ENCODE data around the gene SERPINB6. TPM values are rescaled to one million over a fixed set of nuclear protein-coding genes. Genes with fewer than 3 reads are reported as not detected.
"Not testable (repeated sequence)": the region's sequence is repeated elsewhere in the genome, so short reads cannot be mapped to it uniquely, and the experiment has no call there.

The SERPINB6 gene
- polyA plus RNA-seq, 1 donor (not counting 4 experiments of a cell fraction or from before 2014, with no cell fraction given) = 66.4 TPM

DNA sequence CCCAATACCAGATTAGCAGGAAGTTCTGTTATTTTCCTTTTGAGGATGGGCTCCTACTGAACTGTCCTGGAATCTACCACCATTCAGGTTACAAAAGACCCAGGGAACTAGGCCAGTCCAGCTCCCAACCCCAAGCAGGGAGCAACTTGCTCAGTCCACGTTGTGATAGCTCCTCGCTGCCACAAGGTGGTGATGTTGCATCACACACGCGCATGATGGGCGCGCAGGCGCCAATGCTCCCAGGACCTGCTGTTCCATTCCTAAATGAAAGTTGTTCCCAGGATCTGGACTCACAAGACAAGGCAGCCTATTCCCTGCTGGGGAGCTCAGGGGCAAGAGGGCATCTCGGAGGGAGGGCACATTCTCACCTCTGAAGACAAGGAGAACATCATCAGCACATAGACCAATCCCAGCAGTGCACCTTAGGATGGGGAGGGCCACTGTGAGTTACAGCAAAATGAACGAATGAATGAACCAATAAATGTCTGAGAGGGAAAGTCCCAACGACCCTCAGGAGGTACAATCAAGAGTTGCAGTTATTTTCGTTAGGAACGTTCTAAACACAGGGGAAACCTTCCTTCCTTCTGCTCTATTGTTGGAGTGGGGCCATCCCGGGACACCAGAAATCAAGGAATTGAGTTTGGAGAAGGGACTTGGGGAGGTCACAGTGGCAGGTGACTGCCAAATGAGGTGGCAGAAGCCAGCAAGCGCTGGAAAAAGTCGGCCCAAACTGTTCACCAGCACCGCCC lies 27.1 kb upstream of the SERPINB6 start:
- H3K9me3 ChIP-seq (ENCODE audit: control insufficient read depth, low read depth, low read length); H4K20me1 ChIP-seq (ENCODE audit: control insufficient read depth, extremely low read depth, insufficient read depth, low read length); H3K79me2 ChIP-seq (ENCODE audit: control insufficient read depth, insufficient read depth, low read length); H2AFZ ChIP-seq (ENCODE audit: control insufficient read depth, low read length); DNase-seq (ENCODE audit: low read depth, low spot score); H3K36me3 ChIP-seq (ENCODE audit: control insufficient read depth in 2 of 2, extremely low read depth in 1 of 2, insufficient read depth in 2 of 2, low read length in 2 of 2); H3K9me1 ChIP-seq (ENCODE audit: control insufficient read depth, extremely low read depth, insufficient read depth, low read length); H3K27me3 ChIP-seq (ENCODE audit: control insufficient read depth, extremely low read depth, insufficient read depth, low read length); dilution Hi-C loops (cut with MboI; ENCODE audit: extremely low pct_ligation_motif_present, low sequenced_read_pairs): not testable (repeated sequence)
- Histone ChIP-seq H3K27ac (ENCODE audit: control insufficient read depth, insufficient read depth, low read length) (peak overlapping the region; percentile 58), H3K4me3 (ENCODE audit: control insufficient read depth in 2 of 3, extremely low read depth in 1 of 3, insufficient read depth in 2 of 3, low read depth in 1 of 3, low read length in 3 of 3) (peak overlapping the region in 2 of 3 experiments; percentile 69 to 77), H3K4me2 (ENCODE audit: control insufficient read depth, extremely low read depth, insufficient read depth, low read depth, low read length) (peak overlapping the region; percentile 60), H3K9ac (ENCODE audit: control insufficient read depth, extremely low read depth, insufficient read depth, low read length) (peak overlapping the region; percentile 69), H3K4me1 (ENCODE audit: control insufficient read depth, extremely low read depth, insufficient read depth, low read length) (peaks cover 14% of the 10 kb centered on the region)
- FAIRE-seq = peak; percentile 100
- peak in 2 of 3 experiments; percentile 39 to 49 for TF ChIP-seq CTCF (optimal IDR thresholded peaks at IDR 0.05 in 1 of 3, IDR thresholded peaks at IDR 0.05 in 1 of 3, conservative IDR thresholded peaks at IDR 0.05 in 1 of 3; ENCODE audit: extremely low read depth in 1 of 3, insufficient read depth in 2 of 3, low read length in 3 of 3)

DNA sequence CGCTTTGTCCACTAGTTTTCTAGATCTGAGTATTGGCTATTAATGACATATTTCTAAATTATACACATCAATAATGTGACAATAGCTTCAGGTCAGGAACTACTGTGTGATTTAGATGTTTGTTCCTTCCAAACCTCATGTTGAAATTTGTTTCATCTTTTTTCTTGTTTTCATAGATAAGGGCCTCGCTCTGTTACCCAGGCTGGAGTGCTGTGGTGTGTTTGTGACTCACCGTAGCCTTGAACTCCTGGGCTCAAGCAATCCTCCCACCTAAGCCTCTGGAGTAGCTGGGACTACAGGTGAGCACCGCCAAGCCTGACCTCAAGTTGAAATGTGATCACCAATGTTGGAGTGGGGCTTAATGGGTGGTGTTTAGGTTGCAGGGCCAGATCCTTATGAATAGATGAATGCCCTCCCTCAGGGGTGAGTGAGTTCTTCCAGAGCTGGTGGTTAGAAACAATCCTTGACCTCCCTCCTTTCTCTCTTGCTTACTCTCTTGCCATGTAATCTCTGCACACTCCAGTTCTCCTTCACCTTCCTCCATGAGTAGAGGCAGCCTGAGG lies 22.5 kb upstream of the SERPINB6 start:
- H3K4me1 ChIP-seq (ENCODE audit: control insufficient read depth, extremely low read depth, insufficient read depth, low read length) = peaks cover 10% of the 10 kb centered on the region
- H3K4me2 ChIP-seq (ENCODE audit: control insufficient read depth, extremely low read depth, insufficient read depth, low read depth, low read length) = no peak overlapping the region
- H3K27ac ChIP-seq (ENCODE audit: control insufficient read depth, insufficient read depth, low read length) = no peak overlapping the region
- no peak overlapping the region for H3K4me3 ChIP-seq (ENCODE audit: control insufficient read depth in 2 of 3, extremely low read depth in 1 of 3, insufficient read depth in 2 of 3, low read depth in 1 of 3, low read length in 3 of 3)
- DNase-seq (ENCODE audit: low read depth, low spot score) (no peak), FAIRE-seq (no peak)
- TF ChIP-seq CTCF (optimal IDR thresholded peaks at IDR 0.05 in 1 of 3, IDR thresholded peaks at IDR 0.05 in 1 of 3, conservative IDR thresholded peaks at IDR 0.05 in 1 of 3; ENCODE audit: extremely low read depth in 1 of 3, insufficient read depth in 2 of 3, low read length in 3 of 3) (no peak), EZH2 (IDR thresholded peaks at IDR 0.05; ENCODE audit: low read length) (no peak)
- H2AFZ ChIP-seq (ENCODE audit: control insufficient read depth, low read length) = no peak overlapping the region
- dilution Hi-C loops (cut with MboI; ENCODE audit: extremely low pct_ligation_motif_present, low sequenced_read_pairs) = no loop called here
- H3K79me2 ChIP-seq (ENCODE audit: control insufficient read depth, insufficient read depth, low read length) = no peaks in the 10 kb centered on the region
- H3K36me3 ChIP-seq (ENCODE audit: control insufficient read depth in 2 of 2, extremely low read depth in 1 of 2, insufficient read depth in 2 of 2, low read length in 2 of 2) = no peaks in the 10 kb centered on the region
- H3K9ac ChIP-seq (ENCODE audit: control insufficient read depth, extremely low read depth, insufficient read depth, low read length) = no peak overlapping the region
- no peaks in the 10 kb centered on the region for H3K27me3 ChIP-seq (ENCODE audit: control insufficient read depth, extremely low read depth, insufficient read depth, low read length)
- H3K9me3 ChIP-seq (ENCODE audit: control insufficient read depth, low read depth, low read length) = no peaks in the 10 kb centered on the region
- H3K9me1 ChIP-seq (ENCODE audit: control insufficient read depth, extremely low read depth, insufficient read depth, low read length) = no peaks in the 10 kb centered on the region
- no peaks in the 10 kb centered on the region for H4K20me1 ChIP-seq (ENCODE audit: control insufficient read depth, extremely low read depth, insufficient read depth, low read length)
